ENCODE data around the gene OMA1. TPM values are rescaled to one million over a fixed set of nuclear protein-coding genes. Genes with fewer than 3 reads are reported as not detected.
"Not testable (repeated sequence)": the region's sequence is repeated elsewhere in the genome, so short reads cannot be mapped to it uniquely, and the experiment has no call there.

Gene OMA1
- total RNA-seq, 1 experiment from 2014 or later, result 27.9 TPM

GRCh38 chr1:58561633-58562032 lies 15.1 kb upstream of the OMA1 start:
- no peak overlapping the region for H3K4me2 ChIP-seq
- intact Hi-C loops (cut with micrococcal nuclease; ENCODE audit: unreplicated experiment), result no loop called here
- H3K4me3 ChIP-seq, result no peak overlapping the region
- H3K9me3 ChIP-seq (ENCODE audit: insufficient read depth, low read depth), result no peaks in the 10 kb centered on the region
- CTCF ChIA-PET, result no interaction called here
- no peaks in the 10 kb centered on the region for H4K20me1 ChIP-seq (ENCODE audit: insufficient read depth)
- H3K79me2 ChIP-seq (ENCODE audit: low read depth), result no peaks in the 10 kb centered on the region
- no peaks in the 10 kb centered on the region for H3K4me1 ChIP-seq (replicated peaks; ENCODE audit: insufficient read depth)
- no peak overlapping the region for H3K27ac ChIP-seq
- no peaks in the 10 kb centered on the region for H3F3A ChIP-seq (ENCODE audit: insufficient read depth, low read depth)
- no peak overlapping the region for H2AFZ ChIP-seq
- H3K9me2 ChIP-seq (ENCODE audit: insufficient read depth), result no peaks in the 10 kb centered on the region
- POLR2A ChIA-PET (ENCODE audit: unreplicated experiment), result no interaction called here
- H3K27me3 ChIP-seq (ENCODE audit: insufficient read depth, low read depth), result no peaks in the 10 kb centered on the region
- no TSS peak for BruUV-seq (replicated peaks)
- TF ChIP-seq, protein P1, sequence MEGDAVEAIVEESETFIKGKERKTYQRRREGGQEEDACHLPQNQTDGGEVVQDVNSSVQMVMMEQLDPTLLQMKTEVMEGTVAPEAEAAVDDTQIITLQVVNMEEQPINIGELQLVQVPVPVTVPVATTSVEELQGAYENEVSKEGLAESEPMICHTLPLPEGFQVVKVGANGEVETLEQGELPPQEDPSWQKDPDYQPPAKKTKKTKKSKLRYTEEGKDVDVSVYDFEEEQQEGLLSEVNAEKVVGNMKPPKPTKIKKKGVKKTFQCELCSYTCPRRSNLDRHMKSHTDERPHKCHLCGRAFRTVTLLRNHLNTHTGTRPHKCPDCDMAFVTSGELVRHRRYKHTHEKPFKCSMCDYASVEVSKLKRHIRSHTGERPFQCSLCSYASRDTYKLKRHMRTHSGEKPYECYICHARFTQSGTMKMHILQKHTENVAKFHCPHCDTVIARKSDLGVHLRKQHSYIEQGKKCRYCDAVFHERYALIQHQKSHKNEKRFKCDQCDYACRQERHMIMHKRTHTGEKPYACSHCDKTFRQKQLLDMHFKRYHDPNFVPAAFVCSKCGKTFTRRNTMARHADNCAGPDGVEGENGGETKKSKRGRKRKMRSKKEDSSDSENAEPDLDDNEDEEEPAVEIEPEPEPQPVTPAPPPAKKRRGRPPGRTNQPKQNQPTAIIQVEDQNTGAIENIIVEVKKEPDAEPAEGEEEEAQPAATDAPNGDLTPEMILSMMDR (conservative IDR thresholded peaks at IDR 0.05), result no peak
- no peak for TF ChIP-seq EZH2 (IDR thresholded peaks at IDR 0.05; ENCODE audit: low read depth)
- DNase-seq, result no peak
- no peaks in the 10 kb centered on the region for H3K36me3 ChIP-seq (ENCODE audit: low read depth)

DNA sequence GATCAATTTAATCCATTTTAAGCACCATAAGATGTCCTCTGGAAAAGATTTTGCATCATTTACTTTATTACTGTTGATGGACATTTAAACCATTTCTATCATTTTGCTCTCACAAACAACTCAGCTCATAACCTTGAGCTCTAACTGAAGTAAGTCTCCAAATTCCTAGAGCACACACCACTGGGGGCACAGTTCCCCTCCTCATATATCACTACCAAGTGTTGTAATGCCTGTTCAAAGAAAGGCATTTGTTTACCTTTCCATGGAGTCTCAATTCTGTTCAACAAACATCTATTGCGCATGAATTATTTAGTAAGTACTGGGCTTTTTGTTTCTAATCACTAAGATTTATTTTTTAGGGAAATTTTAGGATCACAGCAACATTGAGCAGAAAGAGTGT lies 8.9 kb upstream of the OMA1 start:
- intact Hi-C loops (cut with micrococcal nuclease; ENCODE audit: unreplicated experiment), result no loop called here
- 0 out of 2 replicates have a peak, but pooled peaks cover 2% of the 10 kb centered on the region for H3K9me2 ChIP-seq (ENCODE audit: insufficient read depth)
- TF ChIP-seq, protein P1 (conservative IDR thresholded peaks at IDR 0.05), result no peak
- no peak for TF ChIP-seq EZH2 (IDR thresholded peaks at IDR 0.05; ENCODE audit: low read depth)
- no peaks in the 10 kb centered on the region for H3K79me2 ChIP-seq (ENCODE audit: low read depth)
- no peak for DNase-seq
- H3K4me2 ChIP-seq, result no peak overlapping the region
- no peaks in the 10 kb centered on the region for H3K36me3 ChIP-seq (ENCODE audit: low read depth)
- no peaks in the 10 kb centered on the region for H3K9me3 ChIP-seq (ENCODE audit: insufficient read depth, low read depth)
- H3K4me1 ChIP-seq (replicated peaks; ENCODE audit: insufficient read depth), result no peaks in the 10 kb centered on the region
- no peaks in the 10 kb centered on the region for H3F3A ChIP-seq (ENCODE audit: insufficient read depth, low read depth)
- no peak overlapping the region for H2AFZ ChIP-seq
- H3K27ac ChIP-seq, result no peak overlapping the region
- H3K4me3 ChIP-seq, result no peak overlapping the region
- H3K27me3 ChIP-seq (ENCODE audit: insufficient read depth, low read depth), result no peaks in the 10 kb centered on the region
- no peaks in the 10 kb centered on the region for H4K20me1 ChIP-seq (ENCODE audit: insufficient read depth)
- ChIA-PET POLR2A (ENCODE audit: unreplicated experiment) (no interaction called here), CTCF (no interaction called here)
- no TSS peak for BruUV-seq (replicated peaks)

GRCh38 chr1:58551186-58552140 lies 4.9 kb upstream of the OMA1 start:
- H3K79me2 ChIP-seq (ENCODE audit: low read depth), result no peaks in the 10 kb centered on the region
- no TSS peak for BruUV-seq (replicated peaks)
- TF ChIP-seq, protein P1 (conservative IDR thresholded peaks at IDR 0.05), result no peak
- no peak for TF ChIP-seq EZH2 (IDR thresholded peaks at IDR 0.05; ENCODE audit: low read depth)
- H3K36me3 ChIP-seq (ENCODE audit: low read depth), result no peaks in the 10 kb centered on the region
- 0 out of 2 replicates have a peak, but pooled peaks cover 2% of the 10 kb centered on the region for H3K9me2 ChIP-seq (ENCODE audit: insufficient read depth)
- POLR2A ChIA-PET (ENCODE audit: unreplicated experiment), result no interaction called here
- H3K4me3 ChIP-seq, result no peak overlapping the region
- intact Hi-C loops (cut with micrococcal nuclease; ENCODE audit: unreplicated experiment), result no loop called here
- no peak overlapping the region for H3K4me2 ChIP-seq
- no peak overlapping the region for H2AFZ ChIP-seq
- CTCF ChIA-PET, result no interaction called here
- no peaks in the 10 kb centered on the region for H3F3A ChIP-seq (ENCODE audit: insufficient read depth, low read depth)
- no peaks in the 10 kb centered on the region for H4K20me1 ChIP-seq (ENCODE audit: insufficient read depth)
- H3K27ac ChIP-seq, result no peak overlapping the region
- H3K4me1 ChIP-seq (replicated peaks; ENCODE audit: insufficient read depth), result no peaks in the 10 kb centered on the region; the same call in 1 of the 2 replicates
- no peaks in the 10 kb centered on the region for H3K27me3 ChIP-seq (ENCODE audit: insufficient read depth, low read depth)
- no peaks in the 10 kb centered on the region for H3K9me3 ChIP-seq (ENCODE audit: insufficient read depth, low read depth)
- no peak for DNase-seq

DNA sequence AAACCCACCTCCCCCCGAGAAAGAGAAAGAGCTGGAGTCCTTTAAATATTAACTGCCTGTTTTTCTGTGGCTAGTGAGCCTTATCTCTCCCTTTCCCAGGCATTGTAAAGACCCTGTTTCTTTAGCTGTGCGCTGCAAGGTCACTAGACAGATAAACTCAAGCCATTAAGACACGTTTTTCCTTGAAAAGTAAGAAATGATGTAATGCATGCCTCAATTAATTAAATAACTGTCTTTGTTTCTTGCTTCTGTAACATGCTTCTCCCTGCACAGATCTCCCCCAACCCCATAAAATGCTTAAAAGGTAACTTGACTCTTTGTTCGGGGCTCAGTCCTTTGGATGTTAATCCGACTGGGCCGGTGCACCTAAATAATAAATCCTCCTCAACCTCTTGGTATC lies 2.8 kb upstream of the OMA1 start:
- peaks cover 13% of the 10 kb centered on the region; the same call in 1 of the 2 replicates for H3K79me2 ChIP-seq (ENCODE audit: low read depth)
- CTCF ChIA-PET; H2AFZ ChIP-seq; H3K4me3 ChIP-seq; H3K27me3 ChIP-seq (ENCODE audit: insufficient read depth, low read depth); H3K4me2 ChIP-seq; H3F3A ChIP-seq (ENCODE audit: insufficient read depth, low read depth); H3K27ac ChIP-seq; H3K36me3 ChIP-seq (ENCODE audit: low read depth); intact Hi-C loops (cut with micrococcal nuclease; ENCODE audit: unreplicated experiment); H4K20me1 ChIP-seq (ENCODE audit: insufficient read depth); H3K9me2 ChIP-seq (ENCODE audit: insufficient read depth); DNase-seq; BruUV-seq (replicated peaks); H3K9me3 ChIP-seq (ENCODE audit: insufficient read depth, low read depth): not testable (repeated sequence)
- H3K4me1 ChIP-seq (replicated peaks; ENCODE audit: insufficient read depth), result peaks cover 11% of the 10 kb centered on the region
- POLR2A ChIA-PET (ENCODE audit: unreplicated experiment), result interaction anchor here (0.5 to 0.7 kb wide), 2 partner anchors 28 to 212 kb away, joined by 3 to 5 read pairs; no protein-coding TSS in a partner anchor

All from PC-9 (cell line).